NCI-H1048 (cell line): ENCODE data around the gene OXGR1.
"Not testable (repeated sequence)": the region's sequence is repeated elsewhere in the genome, so short reads cannot be mapped to it uniquely, and the experiment has no call there.

Experiments
- DNase-seq: peaks from one replicate; lab custom pipeline; 2025; lab: John Stamatoyannopoulos, UW

Gene OXGR1

DNA sequence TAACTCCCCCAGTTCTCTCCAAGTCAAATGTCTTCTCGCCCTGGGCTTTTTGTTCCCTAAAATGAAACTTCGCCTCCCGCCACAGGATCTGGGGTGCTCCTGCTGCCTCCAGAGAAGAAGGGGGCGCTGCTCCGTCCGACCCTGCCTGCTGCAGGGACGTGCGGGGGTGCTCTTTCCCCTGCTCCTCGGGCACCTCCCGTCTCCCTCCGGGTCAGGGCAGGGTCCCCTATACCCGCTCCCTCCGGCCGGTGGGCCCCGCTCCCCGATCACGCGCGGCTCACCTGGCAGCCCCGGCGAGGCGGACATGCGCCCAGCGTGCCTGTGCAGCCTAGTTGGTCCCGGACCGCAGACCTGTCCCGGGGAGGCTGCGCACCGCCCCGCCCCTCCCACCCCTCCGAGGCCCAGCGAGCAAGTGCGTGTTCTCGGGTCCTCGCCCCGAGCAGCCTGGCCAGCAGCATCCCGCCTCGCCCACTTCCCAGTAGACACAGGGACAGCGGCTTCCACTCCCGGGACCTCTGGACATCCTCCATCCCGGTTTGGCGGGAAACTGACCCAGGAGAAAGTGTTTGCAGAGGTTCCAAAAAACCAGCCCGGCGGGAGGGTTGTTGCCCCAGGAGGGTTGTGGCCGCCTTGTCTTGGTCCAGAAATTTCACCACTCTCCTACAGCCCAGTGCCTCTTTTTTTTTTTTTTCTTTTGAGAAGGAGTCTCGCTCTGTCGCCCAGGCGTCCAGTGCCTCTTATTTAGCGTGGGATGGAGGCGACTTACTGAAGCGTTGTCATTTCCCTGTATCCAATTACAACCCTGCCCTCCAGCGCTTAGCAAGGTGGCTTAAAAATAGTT, at the start of gene OXGR1:
OXGR1 (minus strand) TSS at position 460 of the 841 bp plus-strand sequence. CDS start 6,717 bp downstream, outside the sequence.
- no peak for DNase-seq

DNA sequence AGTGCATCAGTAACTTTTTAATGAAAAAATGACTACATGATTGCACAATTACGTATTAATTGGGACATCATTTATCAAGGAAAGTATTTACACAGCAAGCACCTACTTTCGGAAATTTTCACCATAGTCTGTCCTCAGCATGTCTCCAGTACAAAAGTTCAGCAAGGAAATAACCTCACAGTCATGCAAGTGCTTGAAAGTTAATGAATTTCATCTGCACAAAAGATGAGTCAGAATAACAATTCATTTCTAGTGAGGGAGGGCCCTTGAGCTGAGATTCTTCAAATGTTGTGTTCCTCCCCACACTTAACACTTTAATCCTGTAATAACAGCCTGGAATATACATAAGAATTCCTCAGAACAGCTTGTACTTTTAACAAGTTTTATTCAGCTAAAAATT, 49.0 kb upstream of the OXGR1 start:
- DNase-seq, result no peak

DNA sequence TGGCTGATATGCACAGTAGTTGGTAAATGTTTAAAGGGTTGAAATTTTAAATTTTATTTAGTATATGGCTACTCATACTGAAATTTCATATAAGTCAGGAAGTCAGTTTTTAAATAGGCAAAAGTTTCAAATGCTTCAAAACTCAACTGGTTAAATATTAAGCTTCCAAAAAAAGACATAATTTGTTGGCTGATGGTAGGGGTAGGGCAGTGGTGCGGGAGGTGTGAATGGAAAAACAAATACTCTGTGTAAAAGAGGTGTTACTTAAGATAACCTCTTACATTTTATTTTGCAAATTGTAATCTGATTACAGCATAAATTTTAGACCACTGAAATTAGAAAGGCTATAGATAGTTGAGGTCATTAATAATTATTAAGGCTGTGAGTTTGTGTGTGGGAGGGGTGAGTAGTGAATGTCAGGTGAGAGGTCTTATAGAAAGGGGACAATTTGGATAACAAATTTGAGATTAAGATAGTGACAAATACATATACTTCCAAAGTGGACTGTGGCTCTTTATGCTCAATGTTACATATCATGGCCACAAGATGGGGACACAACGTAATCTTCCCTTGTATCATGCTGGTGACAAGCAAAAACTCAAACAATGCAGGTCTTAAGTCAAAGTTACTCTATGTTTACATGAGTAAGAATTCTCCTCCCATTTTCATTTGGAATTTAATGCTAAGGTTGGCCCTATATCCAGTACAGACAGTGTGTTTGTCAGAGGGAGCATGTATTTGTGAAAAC, 36.6 kb upstream of the OXGR1 start:
- peak; percentile 20 for DNase-seq

DNA sequence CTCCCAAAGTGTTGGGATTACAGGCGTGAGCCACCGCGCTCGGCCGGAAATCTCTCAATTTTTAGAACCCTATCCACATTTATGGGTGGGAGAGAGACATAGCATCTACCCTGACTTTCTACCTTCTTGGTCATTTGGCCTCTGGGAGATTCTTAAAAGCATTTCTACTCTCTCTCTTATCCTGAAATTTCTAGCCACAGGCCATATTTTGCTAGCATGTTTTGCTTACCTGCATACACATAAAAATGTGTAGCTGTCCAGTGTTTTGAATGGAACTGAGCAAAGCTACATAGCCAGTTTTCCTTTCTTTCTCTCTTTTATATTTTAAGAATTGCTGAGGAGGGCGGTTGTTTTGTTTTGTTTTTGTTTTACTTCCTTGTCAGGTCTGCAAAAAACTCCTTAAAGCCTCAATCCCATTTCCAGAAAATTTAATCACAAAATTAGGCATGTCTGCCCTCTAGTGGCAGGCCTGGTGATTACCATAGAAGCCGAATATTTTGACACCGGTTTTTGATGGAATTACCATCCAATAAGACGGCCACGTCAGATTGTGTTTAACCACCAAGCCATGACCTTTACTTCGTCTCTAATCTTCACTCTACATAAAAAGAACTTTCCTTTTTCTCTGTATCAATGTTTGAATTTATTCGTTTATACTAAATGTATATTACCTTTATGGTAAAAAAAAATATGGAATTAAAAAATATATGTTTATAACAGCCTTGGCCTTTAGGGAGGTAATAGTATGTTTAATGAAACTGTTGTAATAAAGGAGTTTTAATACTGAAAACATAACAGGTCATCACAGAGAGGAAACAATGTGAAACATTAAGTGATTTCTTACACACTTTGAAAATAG, 34.4 kb upstream of the OXGR1 start:
- no peak for DNase-seq

DNA sequence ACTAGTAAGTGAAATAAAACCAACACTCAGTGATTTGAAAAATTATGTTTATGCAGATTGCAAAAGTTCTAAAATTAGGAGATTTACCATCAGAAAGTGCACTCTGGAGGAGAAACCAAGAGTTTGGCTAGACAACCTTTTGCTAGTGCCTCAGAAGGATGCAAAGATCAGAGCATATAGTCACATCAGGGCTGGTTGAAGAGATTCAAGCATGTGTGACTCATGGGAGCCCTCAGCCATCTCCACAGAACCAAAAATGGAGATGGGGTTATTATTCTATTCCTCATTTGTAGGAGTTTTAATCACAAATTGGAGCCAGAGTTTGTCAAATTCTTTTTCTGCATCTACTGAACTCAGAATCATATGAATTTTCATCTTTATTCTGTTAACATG, 32.9 kb upstream of the OXGR1 start:
- no peak for DNase-seq

DNA sequence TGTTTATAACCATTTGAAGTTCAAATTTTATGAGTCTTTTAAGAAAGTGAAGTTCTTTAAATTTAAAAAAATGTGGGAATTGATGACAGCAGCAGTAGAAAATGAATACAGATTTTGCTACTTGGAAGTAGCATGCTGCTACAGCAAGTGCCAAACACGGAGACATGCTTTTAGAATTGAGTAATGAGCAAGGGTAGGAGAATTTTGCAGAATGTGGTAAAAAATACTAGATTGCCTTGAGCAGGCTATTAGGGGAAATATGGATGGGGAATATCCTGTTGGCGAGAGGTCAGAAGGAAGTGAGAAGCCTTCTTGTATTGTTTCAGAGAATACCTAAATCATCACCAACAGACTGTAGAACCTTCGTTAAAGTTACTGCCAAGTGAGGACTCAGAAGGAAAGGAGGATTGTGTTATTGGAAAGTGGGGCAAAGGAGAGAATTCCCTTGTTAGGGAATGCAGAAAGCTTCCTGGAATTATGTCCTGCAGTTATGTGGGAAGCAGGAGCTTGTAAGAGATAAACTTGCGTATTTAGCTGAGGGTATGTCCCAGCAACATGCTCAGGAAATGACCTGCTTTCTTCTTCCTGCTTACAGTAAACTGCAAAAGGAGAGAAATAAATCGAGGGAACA, 32.4 kb upstream of the OXGR1 start:
- no peak for DNase-seq

DNA sequence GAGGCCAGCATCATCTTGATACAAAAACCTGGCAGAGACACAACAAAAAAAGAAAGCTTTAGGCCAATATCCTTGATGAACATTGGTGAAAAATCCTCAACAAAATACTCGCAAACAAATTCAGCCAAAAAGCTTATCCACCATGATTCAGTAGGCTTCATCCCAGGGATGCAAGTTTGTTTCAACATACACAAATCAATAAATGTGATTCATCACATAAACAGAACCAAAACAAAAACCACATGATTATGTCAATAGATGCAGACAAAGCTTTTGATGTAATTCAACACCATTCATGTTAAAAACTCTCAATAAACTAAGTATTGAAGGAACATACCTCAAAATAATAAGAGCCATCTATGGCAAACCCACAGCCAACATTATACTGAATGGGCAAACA, 29.5 kb upstream of the OXGR1 start:
- DNase-seq, result not testable (repeated sequence)

DNA sequence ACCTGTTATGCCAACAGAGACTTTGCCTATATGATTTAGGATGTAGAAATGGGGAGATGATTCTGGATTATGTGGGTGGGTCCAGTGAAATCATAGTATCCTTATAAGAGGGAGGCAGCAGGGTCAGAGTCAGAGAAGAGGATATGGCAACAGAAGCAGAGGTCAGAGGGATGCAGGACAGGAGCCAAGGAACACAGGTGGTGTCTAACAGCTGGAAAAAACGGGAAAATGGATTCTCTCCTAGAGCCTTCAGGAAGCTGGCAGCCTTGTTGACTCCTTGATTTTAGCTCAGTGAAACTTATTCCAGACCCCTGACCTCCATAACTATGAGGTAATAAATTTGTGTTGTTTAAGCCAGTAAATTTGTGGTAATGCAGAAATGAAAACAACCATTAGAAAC, 28.8 kb upstream of the OXGR1 start:
- no peak for DNase-seq

DNA sequence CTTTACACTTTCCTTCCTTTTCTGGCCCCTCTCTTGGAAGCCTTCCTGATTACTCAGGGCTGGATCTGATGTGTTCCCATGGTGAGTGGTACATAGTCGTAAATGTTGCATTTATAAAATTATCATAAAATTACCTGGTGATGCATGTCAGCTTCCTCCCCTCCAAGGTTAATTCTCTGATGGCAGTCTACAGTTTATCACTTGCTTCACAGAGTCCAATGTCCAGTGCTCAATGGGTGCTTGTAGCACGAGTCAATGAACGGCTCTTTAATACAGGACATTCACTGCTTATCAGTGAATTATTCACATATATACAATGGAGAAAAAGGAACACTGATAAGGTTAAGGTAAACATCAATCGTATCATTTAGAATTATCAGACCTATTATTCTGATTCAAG, 27.0 kb upstream of the OXGR1 start:
- DNase-seq, result no peak

DNA sequence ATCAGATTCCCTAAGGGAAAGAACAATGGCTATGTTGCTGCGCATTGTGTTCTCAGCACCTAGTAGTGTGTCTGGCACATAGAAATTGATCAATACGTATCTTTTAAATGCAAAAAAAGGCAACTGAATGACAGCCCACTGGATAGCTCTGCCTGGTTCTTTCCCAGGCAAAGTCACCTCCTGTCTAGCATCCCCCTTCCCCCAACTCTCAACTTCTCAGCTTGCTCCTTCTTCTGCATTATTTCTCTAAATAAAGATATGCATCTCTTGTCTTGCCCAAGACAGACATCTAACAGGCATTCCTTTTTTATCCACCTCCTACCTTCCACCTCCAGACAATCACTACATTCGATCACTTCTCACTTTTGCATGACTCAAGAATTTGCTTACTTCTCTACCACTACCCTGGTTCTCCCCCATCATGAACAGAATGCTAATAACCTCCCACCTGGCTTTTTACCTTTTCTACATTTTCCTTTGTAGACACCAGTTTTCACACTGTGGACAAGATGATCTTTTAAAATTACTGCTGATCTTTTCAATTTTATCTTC, 26.5 kb upstream of the OXGR1 start:
- DNase-seq, result no peak

DNA sequence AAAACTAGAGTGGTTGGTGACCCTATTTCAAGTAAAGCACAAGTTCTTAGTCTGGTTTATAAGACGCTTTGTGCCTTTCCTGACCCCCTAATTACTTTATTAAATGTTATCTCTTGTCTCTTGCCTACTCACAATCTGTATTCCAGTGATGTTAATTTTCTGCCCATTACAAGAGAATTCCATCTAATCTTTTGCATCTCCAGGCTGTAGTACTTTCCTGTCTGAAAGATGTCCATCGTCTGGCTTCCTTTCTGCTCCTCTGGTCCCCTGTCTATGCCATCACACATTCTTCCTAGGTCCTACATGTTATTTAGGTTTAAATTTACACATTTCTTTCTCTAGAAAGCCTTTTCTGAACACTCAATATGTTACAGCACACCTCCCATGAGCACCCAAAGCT, 25.9 kb upstream of the OXGR1 start:
- no peak for DNase-seq

DNA sequence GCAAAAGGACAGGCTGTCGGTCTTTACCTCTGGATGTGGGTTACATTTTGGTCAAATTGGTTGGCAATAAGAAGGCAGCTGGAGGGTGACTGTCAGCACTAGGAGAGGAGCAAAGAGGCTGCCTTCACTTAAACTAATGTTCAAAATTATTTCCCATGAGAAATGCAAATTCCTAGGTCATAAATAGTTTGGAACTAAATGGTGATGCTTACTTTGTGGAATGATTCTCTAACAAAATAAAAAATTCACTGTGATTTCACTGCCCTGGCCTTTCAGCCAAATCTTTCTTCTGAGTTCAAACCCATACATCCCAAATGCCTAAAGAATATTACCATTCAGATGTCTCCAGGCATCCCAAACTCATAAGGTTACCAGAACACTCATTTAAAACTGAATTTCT, 25.0 kb upstream of the OXGR1 start:
- no peak for DNase-seq

DNA sequence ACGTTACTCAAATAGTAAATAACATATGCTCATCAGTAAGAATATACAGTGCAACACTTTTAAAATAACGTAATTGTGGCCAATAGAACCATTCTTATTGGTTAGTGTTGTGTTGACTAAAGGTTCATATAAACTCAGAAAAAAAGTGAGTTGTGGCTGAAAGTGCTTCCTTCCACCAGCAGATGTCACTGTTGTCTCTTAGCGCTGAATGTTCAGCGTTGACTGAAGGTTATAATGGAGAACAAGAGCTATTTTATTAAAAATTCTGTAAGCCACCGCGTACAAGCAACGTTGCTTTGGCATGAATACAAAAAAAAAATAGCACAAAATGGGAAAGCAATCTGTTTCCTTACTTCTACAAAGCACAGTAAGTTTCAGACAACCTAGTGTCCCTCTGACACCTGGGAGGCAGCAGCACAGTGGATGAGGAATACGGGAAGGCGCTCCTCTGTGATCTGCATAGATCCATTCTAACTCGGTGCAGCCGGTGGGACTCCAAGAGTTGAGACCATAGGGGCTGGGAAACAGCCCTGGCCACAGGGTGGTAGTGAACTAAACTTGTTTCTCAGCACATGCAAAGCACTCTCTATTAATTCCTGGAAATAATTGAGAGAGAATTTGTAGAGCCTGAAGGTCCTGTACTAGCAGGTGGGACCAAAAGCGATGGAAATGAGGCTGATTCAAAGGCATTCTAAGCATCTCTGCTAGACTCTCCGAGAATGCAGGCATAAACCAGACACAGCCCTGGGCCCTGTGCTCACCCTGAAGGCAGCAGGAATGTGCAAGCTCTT, 23.9 kb upstream of the OXGR1 start:
- DNase-seq, result peak; percentile 9

DNA sequence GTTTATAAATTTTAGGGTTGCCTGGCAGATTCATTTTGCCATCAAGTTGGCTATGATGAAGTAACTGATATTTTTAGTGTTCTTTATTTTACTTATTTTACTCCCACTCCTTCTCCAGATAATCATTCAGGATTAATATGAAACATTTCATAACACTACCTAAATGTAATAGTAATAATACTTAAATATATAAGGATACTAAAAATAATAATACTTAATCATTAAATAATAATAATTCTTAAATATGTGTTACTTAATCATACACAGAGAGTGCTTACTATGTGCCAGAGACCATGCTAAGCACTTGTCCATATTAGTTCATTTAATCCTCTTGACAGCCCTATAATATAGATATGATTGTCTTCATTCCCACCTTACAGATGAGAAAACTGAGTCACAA, 23.0 kb upstream of the OXGR1 start:
- no peak for DNase-seq

DNA sequence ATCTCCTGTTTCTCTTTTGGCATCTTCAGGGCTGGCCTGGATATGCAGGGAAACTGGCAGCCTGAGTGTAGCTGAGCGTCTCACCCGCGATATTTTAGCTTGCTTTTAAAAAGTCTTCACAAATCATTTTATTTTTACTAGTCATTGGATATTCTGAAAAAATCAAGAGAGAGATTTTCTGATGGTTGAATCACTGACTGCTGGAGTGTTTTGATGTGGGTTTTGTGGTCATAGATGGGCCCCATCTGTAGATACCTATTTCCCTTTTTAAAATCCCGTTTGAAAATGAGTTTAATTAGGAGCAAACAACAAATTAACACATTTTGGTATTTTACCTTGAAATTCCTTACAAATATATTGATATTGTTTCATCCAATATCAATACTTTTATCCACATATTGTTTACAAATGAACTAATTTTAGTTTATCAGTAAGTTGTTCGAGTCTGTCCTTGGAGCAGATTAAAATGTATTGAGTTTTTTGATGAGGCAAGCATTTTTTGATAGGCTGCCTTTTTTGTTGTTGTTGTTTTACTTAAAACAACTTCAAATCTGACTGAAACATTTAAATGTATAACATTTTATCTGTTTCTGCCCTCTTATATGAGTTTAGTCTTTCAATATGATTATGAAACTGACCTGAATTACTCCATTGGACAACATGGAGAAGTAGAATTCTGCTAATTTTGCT, 21.5 kb upstream of the OXGR1 start:
- DNase-seq, result no peak

DNA sequence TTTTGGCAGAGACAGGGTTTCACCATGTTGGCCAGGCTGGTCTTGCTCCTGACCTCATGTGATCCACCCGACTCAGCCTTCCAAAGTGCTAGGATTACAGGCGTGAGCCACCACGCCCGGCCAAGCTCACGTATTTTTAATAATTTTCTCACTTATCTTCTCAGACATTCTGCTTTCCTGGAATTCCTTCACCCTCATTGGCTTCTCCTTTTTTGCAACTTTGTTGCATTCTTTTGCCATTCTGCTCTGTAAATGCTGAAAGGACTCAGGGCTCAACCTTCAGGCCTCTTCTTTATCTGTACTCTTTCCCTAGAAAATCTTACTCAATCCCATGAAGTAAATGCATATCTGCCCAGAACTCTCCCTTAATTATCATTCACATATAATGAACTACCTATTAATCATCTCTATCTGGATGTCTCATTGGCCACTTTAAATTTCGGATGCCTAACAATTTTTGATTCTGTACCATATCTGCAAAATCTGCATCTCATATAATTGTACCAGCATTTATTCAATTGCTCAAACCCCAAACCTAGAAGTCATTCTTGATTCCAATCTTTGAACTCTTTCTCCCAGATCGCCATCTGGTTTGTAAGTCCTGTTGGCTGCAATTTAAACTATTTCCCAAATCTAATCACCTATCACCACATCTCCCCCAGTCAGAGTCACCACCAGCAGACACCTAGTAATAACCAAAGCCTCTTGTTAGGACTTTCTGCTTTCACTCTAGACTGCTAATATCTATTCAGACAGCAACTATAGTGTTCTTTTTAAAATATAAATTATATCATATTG, 18.2 kb upstream of the OXGR1 start:
- no peak for DNase-seq

DNA sequence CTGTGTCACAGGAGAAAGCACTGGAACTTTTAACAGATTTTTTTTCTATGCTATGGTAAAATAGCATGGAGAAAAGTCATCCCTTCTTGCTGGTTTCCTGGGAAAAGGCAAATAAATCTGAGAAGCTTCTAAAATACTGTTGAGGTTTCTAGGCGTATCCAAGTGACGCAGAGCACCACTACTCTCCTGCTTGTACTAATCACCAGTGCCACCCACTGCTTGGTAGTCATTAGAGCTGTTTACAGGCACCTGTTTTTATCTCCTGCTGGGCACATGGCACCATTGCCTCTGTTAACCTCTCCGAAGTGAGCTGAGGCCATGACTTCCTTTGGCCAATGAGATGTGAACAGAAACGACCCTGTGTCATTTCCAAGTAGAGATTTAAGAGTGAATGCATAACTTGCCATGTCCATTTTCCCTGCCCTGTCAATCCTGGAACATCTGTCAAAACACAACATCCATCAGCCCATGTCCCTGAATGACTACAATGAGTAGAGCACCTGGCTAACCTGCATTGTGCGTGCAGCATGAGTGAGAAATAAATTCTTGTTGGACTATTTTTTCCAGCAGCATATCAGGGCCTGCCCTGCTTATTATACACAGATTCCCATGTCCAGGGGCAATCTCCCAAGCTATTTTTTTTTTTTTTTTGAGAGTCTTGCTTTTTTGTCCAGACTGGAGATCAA, 17.3 kb upstream of the OXGR1 start:
- DNase-seq, result no peak

DNA sequence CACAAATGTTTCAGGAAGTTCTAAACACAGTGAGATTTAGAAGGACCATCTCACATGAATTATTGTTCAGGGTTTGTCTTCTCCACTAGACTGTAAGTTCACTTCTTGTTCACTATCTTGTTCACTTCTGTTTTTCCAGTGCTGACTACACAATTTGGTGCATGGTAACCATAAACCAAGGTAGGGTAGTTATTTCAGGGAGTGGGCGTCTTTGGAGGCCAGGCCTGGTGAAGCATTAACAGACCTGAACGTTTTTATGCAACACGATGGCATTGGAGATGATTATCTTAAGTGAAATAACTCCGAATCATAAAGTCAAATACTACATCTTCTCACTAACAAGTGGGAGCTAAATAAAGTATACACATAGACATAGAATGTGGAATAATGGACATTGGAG, 14.4 kb upstream of the OXGR1 start:
- DNase-seq, result no peak
